ENCODE measurements around the gene ELAVL2.

Gene ELAVL2

DNA sequence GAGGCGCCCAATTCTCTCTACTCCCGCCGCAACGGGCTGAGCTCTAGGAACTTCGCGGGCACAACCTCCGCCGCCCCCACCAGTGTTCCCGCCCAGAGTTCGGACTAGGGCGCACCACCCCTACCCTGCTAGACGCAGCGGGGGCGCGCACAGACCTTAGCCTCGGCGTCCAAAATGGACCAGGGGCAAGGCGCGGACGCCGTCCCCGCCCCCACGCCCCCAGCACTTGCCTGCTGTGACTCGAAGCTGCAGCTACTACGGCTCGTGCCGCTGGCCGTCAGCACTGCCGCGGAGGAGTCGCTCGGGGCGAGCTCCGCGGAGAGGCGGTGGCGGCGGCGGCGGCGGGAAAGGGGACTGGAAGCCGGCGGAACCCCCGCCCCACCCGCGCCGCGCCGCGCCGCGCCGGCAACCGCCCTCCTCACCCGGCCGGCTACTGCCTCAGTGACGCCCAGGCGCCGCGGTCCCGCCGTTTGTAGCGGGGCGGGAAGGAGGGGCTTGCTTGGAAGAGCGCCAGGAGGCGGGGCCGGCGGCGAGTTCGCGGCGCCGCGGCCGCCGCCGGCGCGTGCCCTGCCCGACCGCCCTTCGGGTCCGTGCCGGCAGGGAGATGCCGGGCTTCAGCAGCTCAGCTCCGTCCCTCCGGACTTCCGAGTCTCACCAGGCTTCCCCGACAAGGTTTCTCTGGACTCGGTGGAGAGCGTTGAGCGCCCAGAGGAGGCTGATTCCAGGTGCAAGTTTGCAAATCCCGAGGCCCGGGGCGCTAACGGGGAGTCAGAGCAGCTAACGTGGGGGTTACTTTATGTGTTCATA lies 4.5 kb downstream of the ELAVL2 start:
- DNase-seq, result no peak

DNA sequence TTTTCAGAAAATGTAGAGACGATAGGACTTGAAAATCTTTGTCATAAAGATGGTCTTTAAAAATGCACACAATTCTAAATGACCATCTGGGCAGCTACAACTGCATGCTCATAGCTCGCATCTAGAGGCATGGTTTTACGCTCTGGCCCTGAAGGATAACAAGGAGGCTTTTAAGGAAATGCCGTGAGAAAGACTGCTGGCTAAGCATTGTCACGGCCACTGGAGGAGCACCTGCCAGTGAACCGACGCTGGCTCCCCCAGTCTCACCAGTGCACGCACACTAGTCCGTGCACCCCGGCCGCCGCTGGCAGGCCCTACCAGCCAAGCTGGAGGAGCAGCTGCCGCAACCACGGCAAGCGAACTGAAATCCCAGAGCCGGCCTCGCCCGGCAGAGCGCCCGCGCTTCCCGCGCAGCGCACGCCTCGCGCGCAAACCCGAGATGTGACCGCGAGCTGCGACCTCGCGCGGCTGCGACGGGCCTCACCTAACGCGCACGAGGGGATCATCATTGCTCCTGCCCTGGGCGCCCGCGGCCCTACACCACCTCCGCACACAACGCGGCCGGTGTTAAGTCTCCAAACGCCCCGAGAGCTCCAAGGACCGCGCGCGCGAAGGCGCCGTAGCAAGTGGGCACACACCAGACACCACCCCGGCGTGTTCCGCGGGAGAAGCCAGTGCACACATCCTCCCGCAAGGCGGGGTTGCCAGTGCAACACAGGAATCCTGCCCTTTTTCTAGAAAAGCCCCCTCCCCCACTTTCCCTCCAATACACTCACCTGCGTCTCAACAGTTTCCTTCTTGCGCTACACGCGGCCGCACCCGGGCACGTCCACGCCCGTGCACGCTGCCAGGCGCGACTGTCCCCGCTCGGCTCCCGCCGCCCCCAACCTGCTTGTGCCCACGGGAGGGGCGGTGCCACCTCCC lies 5.3 kb downstream of the ELAVL2 start:
- DNase-seq, result no peak

DNA sequence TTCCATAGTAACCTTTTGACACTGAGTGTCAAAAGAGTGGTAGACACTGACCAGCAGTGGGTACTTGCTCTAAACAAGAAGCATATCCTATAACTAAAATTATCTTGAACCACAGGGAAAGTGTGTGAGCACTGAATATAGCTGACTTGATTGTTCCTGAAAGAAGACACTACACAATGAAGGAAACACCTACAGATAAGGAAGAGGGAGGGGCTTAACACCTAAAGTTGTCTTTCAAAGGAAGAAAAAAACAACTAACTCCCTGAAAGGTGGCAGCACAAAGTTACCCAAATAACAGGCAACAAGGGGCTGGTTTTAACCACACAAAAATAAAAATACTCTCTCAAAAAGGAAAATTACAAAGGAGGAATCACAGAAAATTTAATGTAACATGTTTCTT lies 6.6 kb downstream of the ELAVL2 start:
- DNase-seq, result no peak

DNA sequence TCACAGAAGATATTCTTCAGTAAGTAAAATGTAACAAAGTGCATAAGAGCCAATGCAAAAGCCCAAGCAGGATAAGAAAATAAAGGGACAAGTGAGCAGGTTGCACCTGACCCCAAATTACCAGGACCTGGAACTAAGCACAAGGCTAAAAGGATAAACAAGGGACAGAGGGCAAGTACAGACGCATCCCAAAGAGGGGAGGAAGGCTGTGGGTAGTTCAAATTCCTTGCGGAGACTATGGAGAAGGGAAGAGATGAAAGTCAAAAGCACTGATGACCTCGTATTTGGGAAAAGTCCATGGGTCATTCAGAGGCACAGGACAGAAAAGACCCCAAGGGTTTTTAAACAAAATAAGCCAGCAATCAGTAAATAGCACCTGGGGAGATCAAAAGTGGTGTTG lies 11.8 kb downstream of the ELAVL2 start:
- no peak for DNase-seq

DNA sequence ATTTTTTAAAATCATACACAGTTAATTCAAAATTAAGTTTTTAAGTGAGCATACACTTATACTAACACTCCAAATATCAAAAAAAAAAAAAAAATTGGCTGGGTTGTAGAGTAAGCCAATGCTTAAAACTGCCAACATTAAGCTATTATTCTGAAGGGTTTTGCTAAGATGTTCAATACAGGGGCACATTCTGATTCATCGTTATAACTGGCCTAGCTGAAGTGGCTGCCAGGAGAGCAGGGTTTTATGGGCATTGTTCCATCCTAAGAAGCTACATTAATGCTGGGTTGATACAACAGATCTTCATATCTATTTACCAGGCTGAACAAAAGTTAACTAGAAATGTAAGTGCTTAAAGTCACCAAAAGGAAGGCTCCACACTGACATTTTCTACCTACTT lies 13.4 kb downstream of the ELAVL2 start:
- DNase-seq, result no peak

DNA sequence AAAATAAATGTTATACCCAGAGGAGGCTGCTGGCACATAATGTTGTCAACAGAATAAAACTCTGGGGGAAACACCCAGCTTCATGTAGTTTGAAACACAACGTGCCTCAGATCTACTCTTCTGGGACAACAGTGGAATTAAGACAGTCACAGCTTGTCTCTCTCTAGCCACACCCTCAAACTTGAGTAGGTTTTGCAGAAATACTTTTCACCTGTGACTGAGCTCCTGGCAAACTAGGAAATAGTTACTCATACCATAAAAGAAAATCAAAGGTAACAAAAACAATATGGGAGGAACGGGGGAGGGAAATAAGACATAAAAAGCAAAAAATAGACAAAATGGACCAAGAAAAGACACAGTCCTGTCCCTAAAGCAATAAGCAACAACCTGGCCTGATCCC lies 14.4 kb downstream of the ELAVL2 start:
- no peak for DNase-seq

GRCh38 chr9:23803216-23803615 lies 22.8 kb downstream of the ELAVL2 start:
- no peak for DNase-seq

DNA sequence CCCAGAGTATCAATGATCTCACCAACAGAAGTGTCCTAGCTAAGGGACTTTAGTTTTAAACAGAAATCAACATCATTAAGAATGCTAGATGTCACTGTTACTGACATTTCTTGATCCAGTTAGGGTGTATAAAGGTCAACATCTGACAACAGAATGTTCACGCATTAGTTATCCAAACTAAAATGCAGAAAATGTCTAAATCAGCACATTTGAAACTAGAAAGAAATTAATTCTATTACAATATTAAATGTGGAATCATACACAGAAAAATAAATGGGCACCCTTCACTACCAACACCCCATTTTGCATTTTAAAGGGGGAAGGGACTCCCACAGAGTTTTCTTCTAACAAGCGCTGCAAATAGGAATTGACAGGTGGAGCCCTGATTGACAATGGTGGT lies 24.5 kb downstream of the ELAVL2 start:
- no peak for DNase-seq

DNA sequence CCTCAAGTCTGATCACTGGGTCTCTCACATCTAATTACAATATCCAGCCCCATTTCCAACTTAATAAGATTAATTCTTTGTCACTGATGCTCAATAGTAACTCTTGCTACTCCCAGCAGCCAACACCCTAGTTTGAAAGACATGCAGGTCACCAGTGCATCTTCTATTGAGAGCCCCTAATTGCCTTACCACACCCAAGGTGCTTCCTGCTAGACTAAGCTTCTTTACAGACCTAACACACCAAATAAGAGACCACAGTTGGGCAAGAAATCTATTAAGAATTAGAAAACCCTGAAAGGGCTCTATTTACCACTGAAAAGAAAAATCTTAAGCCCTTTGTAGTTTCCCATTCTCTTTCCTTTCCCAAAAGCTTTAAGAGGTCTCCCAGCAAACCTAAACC lies 26.5 kb downstream of the ELAVL2 start:
- no peak for DNase-seq

GRCh38 chr9:23798325-23798724 lies 27.7 kb downstream of the ELAVL2 start:
- no peak for DNase-seq

DNA sequence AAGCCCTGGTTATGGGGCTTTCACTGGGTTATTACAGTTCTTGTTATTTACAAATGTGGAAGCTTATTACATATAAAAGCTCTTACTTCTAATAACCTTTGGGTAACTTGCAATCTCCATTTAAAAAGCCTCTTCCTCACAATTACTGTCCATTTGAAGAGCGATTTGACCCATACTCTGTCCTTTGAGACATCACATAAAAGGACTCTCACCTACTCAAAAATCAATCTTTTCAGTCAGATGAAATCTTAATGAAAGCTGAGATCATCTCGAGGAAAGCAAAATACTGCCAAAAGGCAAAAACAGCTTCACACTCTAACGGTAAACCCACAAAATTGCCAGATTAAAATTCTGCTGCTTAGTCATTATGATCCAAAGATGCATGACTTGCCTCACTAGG lies 29.8 kb downstream of the ELAVL2 start:
- no peak for DNase-seq

DNA sequence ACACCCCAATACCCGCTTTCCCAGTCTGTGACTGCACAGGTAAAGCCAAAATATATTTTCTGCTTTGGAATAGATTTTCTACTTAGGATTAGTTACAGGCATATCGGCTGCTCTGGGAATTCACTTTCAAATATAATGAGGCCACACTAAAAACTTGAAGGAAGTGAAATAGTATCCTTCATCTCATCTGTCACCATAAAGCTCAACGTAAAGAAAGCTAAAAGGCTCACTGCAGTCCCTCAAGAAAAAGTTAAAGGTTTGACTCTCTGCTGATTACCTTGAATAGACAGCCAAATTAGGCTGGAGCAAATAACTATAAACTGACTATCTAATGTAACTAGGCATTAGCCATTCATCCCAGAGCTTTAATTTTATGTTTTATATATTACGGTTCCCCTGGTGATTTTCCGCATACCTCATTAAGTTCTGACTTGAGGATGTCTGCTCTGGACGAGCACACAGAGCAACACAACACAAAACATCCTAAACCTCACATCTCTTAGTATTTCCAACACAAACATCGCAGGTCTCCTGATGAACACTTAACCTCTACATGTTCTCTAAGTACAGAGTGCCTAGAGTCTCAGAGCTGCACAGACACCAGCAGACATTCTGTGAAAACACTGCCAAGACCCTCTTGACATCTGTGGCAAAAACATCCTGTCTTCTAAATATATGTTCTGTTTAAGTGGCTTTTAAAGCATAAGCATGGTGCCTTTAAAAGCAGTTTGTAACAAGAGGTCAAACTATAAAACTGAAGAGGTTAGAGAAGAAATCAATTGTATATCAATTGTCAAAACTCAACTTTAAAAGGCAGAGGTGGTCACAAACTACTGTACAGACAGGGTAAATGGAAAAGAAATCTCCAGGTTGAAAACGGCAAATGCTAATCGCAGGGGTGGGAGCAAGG lies 35.4 kb downstream of the ELAVL2 start:
- no peak for DNase-seq

GRCh38 chr9:23789529-23790254 lies 36.3 kb downstream of the ELAVL2 start:
- no peak for DNase-seq

- no peak for DNase-seq
Observed at GRCh38 chr9:23784962-23785361, 41.1 kb downstream of the ELAVL2 start.

DNA sequence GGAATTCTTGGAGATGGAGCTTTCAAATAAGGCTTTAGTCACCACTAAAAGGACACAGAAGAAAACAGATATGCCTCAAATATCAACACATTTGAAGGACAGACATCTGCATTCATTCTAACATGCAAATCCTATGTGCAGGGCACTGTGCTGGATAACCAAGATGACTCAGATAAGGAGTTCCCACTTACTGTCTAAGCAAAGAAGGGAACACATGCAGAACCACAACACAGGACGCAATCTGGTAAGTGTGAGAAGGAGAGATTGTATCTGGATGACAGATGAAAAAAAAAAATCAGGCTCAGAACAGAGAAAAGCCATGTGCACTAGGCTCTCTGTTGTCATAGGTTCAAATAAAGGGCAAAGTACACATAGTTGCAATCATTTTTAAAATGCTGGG lies 42.5 kb downstream of the ELAVL2 start:
- DNase-seq, result no peak

DNA sequence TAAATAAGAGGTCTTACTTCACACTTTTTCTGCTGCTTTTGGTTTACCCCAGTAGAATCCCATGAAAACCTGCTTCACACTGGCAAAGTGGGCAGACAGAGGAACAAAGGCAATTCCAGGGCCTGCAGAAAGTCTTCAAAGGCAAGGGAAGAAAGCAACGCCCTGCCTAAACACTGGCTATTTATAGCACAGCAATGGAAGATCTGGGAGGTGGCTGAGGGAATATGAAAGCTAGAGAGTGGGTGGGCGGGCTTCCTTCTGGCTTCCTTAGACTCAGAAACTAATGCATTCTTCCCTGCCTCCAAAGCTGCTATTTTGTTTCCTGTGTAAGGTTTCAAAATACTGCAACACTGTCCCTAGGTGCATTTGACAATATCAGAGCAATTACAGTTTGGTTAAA lies 46.8 kb downstream of the ELAVL2 start:
- DNase-seq, result no peak

GRCh38 chr9:23777328-23777727 lies 48.7 kb downstream of the ELAVL2 start:
- no peak for DNase-seq

GRCh38 chr9:23775549-23775948 lies 50.5 kb downstream of the ELAVL2 start:
- DNase-seq, result no peak

- DNase-seq, result no peak
Observed at GRCh38 chr9:23774266-23774665, 51.8 kb downstream of the ELAVL2 start.

DNA sequence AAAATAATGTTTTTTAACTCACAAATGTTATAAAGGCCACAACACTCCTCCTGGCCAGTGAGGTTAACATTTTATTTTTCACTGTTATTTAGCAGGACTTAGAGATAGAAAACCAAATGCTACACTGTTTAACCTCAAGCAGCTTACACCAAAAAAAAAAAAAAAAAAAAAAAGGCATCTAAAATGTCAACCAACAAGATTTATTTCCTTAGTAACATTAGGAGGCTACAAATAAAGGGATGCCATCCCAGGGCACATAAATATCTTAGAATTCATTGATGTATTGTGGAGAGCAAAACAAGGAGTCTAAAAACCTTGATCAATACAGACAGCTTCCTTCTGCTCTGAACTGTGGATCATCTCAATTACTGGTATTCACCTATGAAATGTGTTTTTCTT lies 53.7 kb downstream of the ELAVL2 start:
- DNase-seq, result no peak

- DNase-seq, result no peak
Observed at GRCh38 chr9:23771746-23772384, 54.2 kb downstream of the ELAVL2 start.
